PFSK-1 (cell line): Measurements from ENCODE around the gene ZNF410.

ENCODE experiments used
- POLR2AphosphoS5 ChIP-seq: IDR thresholded peaks from 2 replicates; pipeline ENCODE4 v1.6.1; 2012; ENCODE audit warnings: low read depth, mild to moderate bottlenecking, control low read depth, low read length, moderate library complexity
- REST ChIP-seq, 2 experiments: IDR thresholded peaks; 2 replicates each; pipeline versions ENCODE4 v1.6.1 to v1.8.0; 2011 to 2012; ENCODE audit warnings: low read depth in 2 of 2, low read length in 2 of 2, control low read depth in 1 of 2, inconsistent platforms in 1 of 2, mild to moderate bottlenecking in 1 of 2, moderate library complexity in 1 of 2; ENCODE audit not compliant: insufficient read depth in 1 of 2
- SIN3A ChIP-seq: IDR thresholded peaks from 2 replicates; pipeline ENCODE4 v1.6.1; 2012; ENCODE audit warnings: mild to moderate bottlenecking, low read length, moderate library complexity, borderline replicate concordance; ENCODE audit not compliant: insufficient read depth
- TAF1 ChIP-seq: IDR thresholded peaks from 2 replicates; pipeline ENCODE4 v1.6.1; 2012; ENCODE audit warnings: low read length, control low read depth, borderline replicate concordance; ENCODE audit not compliant: insufficient read depth

- TF ChIP-seq POLR2AphosphoS5: no peak
- no peak for TF ChIP-seq SIN3A
- TF ChIP-seq REST (IDR thresholded peaks at IDR 0.05; ENCODE audit: insufficient read depth in 1 of 2, low read depth in 2 of 2, low read length in 2 of 2): no peak
- TF ChIP-seq TAF1: no peak
Observed at GRCh38 chr14:73961192-73961591, 74.5 kb downstream of the ZNF410 start.
